NCI-H345 (cell line): ENCODE data around the gene HELT.
A peak's percentile ranks its signal among the peaks of the same experiment; 100 is the strongest.

Source experiments
- DNase-seq: peaks from one replicate; lab custom pipeline; 2025; lab: John Stamatoyannopoulos, UW

Gene HELT

GRCh38 chr4:185003596-185004351, 14.5 kb upstream of the HELT start:
- DNase-seq: no peak

DNA sequence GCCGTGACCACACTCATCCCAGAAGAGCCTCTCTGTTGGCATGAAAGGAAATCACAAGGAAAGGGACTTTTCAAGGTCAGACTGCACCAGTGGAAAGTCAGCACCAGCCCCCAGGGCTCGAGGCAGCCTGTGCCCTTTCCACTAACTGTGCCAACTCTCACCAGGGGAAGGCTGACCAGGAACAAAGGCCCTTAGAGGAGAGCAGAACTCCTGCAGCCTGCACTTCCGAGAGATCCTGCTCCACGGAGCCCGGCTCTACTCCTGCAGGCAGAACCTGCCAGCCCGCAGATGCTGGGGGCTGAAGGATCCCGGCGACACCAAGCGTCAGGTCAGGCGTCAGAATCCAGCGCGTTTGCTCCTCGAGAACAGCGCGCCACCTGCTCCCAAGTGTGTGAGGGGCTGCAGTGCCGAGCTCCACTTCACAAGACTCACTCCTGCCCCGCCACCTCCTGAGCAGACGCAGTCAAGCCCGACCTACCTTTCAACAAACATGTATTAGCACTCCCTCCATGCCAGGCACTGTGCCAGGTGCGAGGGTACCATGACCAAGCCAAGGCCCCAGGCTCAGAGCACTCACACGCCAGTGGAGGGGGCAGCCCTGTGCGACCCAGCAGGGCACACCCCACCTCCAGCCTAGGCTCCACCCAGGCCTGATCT, 13.6 kb upstream of the HELT start:
- DNase-seq: peak; percentile 77

DNA sequence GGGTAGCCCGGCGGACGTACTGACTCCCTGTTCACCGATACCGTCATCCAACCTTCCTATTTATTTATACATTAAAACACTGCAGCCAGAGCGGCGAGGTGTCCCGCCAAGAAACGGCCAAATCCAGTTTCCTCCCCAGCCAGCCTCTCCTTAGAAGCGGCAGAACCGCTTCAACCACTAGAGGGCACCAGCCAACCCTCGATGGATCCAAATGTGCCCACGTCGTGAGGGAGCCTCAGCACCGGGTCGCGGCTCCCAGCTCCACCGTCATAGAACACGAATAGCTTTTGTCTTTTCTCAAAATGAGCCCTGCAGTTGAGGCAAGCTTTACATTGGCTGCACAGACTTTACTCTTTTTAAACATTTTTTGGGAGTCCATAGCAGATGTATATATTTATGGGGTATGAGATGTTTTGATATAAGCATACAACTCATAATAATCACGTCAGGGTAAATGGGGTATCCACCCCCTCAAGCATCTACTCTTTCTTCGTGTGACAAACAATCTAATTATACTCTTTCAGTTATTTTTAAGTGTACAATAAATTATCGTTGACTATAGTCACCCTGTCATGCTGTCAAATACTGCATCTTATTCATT, 13.0 kb upstream of the HELT start:
- peak; percentile 79 for DNase-seq

DNA sequence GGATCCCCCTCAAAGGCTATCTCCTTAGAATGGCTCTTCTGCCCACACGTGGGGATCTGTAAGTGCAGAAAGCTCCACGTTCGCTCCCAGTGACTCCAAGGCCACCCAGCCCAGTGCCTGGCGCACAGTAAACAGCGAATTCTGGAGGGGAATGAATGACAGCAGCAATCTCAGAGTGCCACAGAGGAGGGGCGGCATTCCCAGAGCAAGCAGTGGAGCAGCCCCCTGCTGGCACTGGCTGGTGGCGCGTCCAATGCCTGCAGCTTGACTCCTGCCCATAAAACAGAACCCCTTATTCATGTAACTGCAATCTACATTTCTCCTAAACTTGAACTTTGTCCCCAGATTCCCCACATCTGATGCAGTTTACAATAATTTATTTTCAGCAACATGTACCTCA, 6.9 kb upstream of the HELT start:
- DNase-seq: no peak

DNA sequence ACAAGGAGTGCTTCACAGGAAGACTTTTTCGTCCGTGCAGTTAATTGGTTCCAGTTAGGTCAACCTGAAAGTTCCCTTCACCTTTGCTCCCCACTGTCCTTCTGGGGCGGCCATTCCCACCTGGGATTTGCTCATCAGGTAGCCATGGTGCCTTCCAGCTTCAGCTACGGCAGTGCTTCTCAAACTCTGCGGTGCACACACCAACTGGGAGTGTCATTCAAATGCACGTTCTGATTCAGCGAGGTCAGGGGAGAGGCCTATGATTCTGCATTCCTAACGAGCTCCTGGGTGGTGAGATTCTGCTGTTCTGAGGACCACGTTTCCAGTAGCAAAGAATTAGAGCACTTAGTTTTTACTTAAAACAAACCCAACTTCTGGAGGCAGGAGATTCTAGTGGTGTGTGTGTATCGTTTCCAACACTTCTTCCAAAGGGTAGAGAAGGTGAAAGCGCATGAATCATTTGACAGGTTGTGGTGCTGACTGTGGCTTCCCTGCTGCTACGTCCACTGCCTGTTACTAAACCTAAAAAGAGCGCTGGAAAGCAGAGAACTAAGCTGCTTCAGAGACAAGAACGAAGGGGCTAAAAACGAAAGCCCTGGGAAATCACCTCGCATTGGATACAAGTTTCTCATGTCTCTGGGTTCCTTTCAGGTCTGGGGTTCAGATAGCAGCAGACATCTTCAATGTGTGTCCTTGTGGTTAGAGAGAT, 4.7 kb upstream of the HELT start:
- no peak for DNase-seq

DNA sequence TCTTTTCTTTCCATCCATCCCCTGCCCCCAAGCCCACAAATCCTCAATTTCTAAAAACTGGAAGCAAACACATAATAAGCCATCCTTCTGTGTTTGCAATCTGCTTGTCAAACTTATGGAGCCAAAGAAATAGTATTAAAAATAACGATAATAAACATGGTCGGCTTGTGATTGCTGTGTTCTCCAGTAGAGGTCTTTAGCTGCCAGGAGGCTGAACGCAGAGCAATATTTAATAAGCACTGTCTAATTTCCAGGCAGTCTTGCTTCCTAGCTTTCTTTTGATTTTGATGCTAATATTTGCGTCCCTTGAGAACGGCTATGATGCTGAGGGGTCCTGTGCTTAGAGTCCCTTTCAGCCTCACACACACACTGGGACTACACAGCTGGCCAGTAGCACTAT, 3.2 kb upstream of the HELT start:
- DNase-seq: no peak

DNA sequence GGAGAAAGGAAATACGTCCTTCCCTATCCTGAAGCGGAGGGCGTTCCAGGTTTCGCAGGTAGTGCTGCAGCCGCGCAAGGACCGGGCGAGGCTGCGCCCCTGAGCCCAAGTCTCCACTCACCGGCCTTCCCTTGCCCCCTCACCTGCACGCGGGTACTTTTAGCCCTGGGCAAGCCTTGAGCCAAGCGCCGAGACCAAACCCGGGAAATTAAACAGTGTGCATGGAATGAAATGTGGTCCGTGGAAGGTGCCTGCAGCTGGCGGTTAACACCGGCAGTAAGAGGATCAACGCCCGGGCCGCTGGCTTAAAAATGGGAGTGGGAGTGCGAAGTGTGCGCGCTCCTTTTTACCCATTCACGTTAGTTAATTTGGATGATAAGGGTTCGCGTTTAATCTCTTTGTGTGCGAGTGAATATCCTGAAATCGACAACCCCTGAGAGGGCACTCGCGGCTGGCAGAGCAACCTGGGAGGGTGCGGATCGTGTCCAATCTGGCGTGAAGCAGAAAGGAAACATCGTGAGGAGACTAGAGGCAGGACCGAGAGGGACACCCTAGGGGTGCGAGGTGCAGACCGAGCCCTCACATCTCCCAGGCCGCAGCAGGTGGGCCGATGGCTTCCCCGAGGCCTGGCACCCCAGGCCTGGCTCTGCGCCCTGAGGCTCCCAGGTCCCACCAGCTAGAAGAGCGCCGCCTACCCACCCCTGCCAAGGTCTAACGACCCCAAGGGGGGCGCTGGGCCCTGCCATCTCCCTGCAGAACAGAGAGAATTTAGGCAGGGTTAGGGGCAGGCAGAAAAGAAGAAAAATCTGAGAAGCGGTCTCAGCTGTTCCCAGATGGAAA, 2.0 kb upstream of the HELT start:
- DNase-seq: no peak

DNA sequence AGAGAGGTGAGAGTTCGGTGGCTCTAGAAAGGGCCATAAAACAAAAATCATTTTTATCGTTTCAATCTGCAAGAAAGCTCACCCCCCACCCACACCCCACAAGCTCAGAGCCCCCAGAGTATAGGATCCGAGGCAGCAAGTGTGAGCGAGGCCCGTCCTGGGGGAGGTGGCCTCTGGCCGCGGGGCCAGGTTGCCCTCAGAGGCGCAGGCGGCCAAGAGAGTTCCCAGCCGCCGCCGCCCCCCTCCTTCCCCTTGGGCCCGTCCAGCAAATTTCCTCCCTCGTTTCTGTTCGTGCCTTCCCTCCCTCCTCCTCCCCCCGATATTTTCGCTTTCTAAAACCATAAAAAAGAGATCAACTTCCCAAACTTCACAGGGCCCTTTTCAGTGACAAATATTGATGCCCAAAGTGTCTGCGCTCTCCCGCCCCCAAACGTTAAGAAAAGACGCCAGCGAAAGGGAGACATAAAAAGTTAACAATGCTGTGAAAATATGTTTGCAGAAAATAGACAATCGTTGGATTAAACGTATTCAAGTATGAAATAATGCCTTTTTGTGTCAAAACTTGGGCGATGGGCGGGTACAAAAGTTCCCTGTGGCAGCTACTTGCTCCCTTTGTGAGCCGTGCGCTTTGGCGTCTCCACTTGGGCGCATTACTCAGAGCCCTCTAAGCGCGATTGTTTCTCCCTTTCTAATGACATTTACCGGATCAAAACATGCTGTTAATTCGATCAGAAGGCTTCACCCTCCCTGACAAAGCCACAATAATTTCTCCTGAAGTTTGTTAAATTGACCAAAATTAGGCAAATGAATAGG, 1.1 kb upstream of the HELT start:
- DNase-seq: peak; percentile 5

DNA sequence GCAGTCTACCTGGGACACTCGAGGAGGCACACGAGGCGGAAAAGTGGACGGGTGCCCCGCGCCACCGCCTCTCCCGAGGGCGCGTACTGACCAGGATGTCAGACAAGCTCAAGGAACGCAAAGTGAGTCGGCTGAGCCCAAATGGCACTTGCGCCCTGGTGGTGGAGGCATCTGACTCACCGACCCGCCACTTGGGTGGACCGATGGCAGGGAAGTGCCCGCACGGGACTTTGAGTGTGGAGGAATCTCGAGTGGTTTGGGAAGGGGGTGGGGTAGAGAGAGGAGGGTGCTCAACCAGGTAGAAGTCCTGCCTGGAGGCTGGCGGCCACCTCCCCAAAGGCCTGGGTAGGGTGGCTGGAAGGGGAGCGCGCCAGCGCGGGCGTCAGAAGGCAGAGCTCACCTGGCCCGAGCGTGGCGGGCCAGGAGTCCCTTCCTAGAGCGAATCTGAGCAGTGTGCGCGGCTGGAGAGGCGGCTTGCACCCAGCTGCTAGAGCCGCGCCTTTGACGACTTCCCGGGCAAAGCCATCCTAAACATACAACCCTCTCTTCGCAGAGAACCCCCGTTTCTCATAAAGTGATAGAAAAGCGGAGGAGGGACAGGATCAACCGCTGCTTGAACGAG, 655 bp downstream of the HELT start:
- no peak for DNase-seq

DNA sequence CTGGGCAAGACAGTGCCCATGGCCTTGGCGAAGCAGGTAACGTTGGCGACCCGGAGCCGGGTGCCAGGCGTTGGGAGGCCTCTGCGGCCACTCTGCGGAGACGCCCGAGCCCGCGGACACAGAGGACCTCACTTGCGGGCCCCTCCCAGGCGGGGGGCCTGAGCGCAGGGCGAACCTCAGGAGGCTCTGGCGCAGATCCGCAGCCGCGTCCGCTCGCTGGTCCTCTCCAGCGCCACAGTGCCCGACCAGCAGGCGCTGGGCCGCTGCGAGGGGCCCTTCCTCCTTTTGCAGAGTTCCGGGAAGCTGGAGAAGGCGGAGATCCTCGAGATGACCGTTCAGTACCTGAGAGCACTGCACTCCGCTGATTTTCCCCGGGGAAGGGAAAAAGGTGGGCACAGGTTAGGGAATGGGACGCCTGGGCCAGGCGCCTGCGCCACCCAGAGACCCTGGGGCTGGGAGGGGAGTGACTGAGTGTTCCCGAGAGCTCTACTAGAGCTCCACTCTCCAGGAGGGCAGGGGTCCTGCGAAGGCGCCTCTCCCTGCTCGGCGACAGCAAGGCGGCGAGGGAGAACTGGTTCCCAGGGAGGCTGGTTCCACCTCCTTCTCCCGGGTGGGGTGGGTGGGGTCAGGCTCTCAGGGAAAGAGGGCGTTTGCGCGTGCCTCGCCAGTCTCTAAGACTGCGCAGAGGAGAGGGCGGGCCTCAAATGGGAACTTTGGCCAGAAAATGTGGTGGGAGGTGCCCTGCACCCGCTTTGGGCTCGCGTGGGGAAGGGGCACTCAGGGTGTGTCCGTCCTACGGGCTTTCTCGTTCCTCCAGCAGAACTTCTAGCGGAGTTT, 1.4 kb downstream of the HELT start:
- DNase-seq: no peak

DNA sequence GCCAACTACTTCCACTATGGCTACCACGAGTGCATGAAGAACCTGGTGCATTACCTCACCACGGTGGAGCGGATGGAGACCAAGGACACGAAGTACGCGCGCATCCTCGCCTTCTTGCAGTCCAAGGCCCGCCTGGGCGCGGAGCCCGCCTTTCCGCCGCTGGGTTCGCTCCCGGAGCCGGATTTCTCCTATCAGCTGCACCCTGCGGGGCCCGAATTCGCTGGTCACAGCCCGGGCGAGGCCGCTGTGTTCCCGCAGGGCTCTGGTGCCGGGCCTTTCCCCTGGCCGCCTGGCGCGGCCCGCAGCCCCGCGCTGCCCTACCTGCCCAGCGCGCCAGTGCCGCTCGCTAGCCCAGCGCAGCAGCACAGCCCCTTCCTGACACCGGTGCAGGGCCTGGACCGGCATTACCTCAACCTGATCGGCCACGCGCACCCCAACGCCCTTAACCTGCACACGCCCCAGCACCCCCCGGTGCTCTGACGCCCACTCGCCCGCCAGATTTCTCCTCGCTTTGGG, 2.1 kb downstream of the HELT start:
- peak; percentile 8 for DNase-seq

GRCh38 chr4:185020863-185021761, 2.8 kb downstream of the HELT start:
- DNase-seq: no peak

- DNase-seq: no peak
Observed at GRCh38 chr4:185023471-185023870, 5.2 kb downstream of the HELT start.

DNA sequence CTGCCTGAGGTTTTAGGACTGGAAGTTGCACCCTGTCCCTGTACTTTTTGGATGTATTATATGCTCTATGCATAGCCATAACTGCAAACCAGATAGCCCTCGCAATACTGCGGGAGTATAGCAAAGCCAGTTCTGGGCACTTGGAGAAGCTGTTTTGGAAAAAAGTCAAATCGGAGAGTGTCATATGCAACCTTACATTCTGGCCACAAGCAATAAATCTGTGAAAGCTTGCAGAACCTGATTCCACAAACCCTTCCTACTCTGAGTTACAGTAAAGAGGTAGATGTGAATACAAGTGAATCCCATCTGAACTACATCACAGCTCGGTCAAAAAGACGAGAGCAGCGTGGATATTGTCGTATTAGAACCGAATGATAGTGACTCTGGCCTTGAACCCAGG, 10.3 kb downstream of the HELT start:
- DNase-seq: no peak

- no peak for DNase-seq
Observed at GRCh38 chr4:185031611-185032010, 13.3 kb downstream of the HELT start.

DNA sequence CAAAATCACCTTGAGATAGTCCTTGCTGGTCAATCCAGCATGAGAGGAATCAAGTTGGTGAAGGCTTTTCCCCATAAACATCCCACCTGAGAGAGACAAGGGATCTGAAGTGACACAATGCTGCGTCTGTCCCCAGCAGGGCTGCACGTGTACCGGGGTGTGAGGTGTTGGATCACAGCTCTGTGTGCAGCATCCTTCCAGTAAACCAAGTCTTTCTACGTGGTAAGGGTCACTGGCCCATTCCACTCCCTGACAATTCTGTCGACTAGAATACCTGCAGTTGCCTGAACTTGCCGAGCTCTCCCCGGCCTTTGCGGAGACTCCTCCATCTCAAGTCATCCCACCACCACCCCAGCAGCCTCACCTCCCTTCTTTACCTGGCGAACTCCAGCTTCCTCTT, 14.8 kb downstream of the HELT start:
- no peak for DNase-seq

DNA sequence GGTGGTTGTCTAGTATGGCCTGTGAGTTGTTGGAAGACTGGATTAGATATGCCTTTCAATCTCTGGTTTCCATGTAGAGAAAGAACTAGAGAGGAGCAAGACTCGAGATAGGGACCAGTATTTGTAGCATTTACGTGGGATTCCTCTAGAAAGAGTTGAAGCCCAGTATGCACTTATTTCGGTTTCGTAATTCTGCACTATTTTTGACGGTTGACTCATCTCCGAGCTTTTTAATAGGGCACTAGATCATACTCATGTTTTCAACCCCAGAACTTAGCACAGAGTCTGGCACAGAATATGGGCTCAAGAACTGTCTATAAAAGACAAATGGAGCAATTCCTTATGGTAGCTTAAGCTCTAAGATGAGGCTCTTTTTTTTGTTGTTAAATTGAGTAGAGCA, 15.7 kb downstream of the HELT start:
- DNase-seq: no peak

DNA sequence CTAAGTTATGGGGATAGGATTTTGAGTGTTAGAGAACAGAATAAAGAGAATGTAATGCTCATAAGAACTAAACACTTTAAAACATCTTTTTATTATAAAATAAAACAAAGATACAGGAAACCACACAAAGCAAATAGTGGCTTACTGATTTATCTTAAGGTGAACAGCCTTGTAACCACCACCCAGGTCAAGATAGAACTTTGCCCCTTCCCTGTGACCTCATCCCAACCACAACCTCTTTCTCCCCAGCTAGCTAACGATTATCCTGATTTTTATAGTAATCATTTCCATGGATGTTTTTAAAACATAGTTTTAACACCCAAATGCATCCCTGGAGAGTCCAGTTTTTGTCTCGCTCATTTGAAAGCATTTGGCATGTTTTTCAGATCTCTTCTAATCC, 17.0 kb downstream of the HELT start:
- DNase-seq: no peak
